Activated CD8-positive, alpha-beta T cell treated with anti-CD3 and anti-CD28 coated beads, Interleukin-2, amount 10 ng/mL, durations not matched to agents 7 days and 5 days (primary cell): Measurements from ENCODE around the gene B4GALT1. TPM values are rescaled to one million over a fixed set of nuclear protein-coding genes. Genes with fewer than 3 reads are reported as not detected.

Experiments used
- ATAC-seq: fragments of 150-1000 bp; cut with Tn5 transposase; one replicate; pipeline ENCODE4 v1.10.0; 2021; ENCODE audit warnings: moderate library complexity
- CTCF ChIA-PET: fragments of 350-600 bp; sonication (Branson Sonifier 250); formaldehyde crosslinking; loops from one replicate; lab custom pipeline; 2021; ENCODE audit warnings: antibody characterized with exemption; lab: Charles Lee
- POLR2A ChIA-PET: fragments of 350-600 bp; sonication (Branson Sonifier 250); formaldehyde crosslinking; loops from one replicate; lab custom pipeline; 2021; ENCODE audit warnings: antibody characterized with exemption; lab: Charles Lee
- DNase-seq: peaks from one replicate; pipeline ENCODE4 v3.0.0-alpha.2; 2020
- H3K27ac Mint-ChIP-seq: one replicate; pipeline ENCODE4 v1.8.0; 2021; ENCODE audit warnings: mild to moderate bottlenecking, mixed read lengths
- H3K27me3 Mint-ChIP-seq: one replicate; pipeline ENCODE4 v1.8.0; 2021; ENCODE audit warnings: low read depth, mixed read lengths
- H3K36me3 Mint-ChIP-seq: one replicate; pipeline ENCODE4 v1.8.0; 2021; ENCODE audit warnings: low read depth, mixed read lengths
- H3K4me1 Mint-ChIP-seq: one replicate; pipeline ENCODE4 v1.8.0; 2021; ENCODE audit warnings: low read depth, mixed read lengths
- H3K4me3 Mint-ChIP-seq: one replicate; pipeline ENCODE4 v1.8.0; 2021; ENCODE audit warnings: mild to moderate bottlenecking, mixed read lengths
- H3K9me3 Mint-ChIP-seq: one replicate; pipeline ENCODE4 v1.8.0; 2022; ENCODE audit warnings: mixed read lengths; ENCODE audit not compliant: insufficient read depth
- total RNA-seq, 2 experiments: library from RNA; stranded (reverse); gene quantifications; one replicate each; pipeline ENCODE4 v1.2.3, GENCODE V29; 2021

B4GALT1 gene
- total RNA-seq, 2 experiments from 2014 or later, result 27.8 to 28.5 TPM

DNA sequence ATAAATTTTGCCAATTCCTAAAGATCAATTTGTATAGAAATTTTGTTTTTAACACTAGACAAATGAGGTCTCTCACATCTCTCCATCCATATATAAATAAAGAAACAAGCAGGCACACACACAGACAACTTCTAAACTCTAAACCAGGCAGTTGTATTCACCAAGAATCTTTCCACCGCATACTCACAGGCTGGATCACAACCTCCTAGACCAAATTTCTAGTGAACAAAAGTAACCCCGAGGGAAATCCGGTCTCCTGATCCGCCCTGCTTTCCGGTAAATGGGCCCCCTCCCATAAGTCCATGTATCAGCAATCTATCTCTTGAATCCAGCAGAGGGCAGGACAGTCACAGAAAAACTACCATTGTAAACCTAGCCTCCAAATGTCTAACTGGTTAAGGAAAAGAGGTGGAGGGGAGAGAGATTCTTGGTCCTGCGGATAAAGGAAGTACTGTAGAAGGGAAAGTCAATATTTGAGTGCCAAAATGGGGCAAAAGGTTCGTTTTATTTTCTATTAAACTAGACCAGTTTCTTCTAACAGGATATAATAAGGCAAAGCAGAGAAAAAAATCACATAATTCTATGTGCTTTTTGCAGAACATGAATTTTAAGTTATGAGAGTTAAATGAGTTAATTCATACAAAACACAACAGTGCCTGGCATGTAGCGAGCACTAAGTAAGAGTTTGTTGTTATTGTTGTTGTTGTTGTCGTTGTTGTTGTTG lies 85.8 kb downstream of the B4GALT1 start:
- H3K27me3 Mint-ChIP-seq, result no peaks in the 10 kb centered on the region
- no peaks in the 10 kb centered on the region for H3K9me3 Mint-ChIP-seq
- peaks cover 10% of the 10 kb centered on the region for H3K4me1 Mint-ChIP-seq
- peak; percentile 54 for ATAC-seq
- CTCF ChIA-PET, result interaction anchor here (0.9 to 3.1 kb wide), 6 partner anchors 86 to 171 kb away, joined by 4 to 39 read pairs (median 20); partner anchors contain the start of gene B4GALT1
- no peaks in the 10 kb centered on the region for H3K36me3 Mint-ChIP-seq
- no peak overlapping the region for H3K27ac Mint-ChIP-seq
- POLR2A ChIA-PET, result interaction anchor here (0.6 to 1.0 kb wide), 4 partner anchors 85 to 648 kb away, joined by 3 read pairs; partner anchors contain the start of gene B4GALT1
- peak; percentile 84 for DNase-seq
- H3K4me3 Mint-ChIP-seq, result no peak overlapping the region

GRCh38 chr9:33080534-33080933 lies 86.6 kb downstream of the B4GALT1 start:
- DNase-seq (no peak), ATAC-seq (no peak)
- H3K27ac Mint-ChIP-seq, result no peak overlapping the region

DNA sequence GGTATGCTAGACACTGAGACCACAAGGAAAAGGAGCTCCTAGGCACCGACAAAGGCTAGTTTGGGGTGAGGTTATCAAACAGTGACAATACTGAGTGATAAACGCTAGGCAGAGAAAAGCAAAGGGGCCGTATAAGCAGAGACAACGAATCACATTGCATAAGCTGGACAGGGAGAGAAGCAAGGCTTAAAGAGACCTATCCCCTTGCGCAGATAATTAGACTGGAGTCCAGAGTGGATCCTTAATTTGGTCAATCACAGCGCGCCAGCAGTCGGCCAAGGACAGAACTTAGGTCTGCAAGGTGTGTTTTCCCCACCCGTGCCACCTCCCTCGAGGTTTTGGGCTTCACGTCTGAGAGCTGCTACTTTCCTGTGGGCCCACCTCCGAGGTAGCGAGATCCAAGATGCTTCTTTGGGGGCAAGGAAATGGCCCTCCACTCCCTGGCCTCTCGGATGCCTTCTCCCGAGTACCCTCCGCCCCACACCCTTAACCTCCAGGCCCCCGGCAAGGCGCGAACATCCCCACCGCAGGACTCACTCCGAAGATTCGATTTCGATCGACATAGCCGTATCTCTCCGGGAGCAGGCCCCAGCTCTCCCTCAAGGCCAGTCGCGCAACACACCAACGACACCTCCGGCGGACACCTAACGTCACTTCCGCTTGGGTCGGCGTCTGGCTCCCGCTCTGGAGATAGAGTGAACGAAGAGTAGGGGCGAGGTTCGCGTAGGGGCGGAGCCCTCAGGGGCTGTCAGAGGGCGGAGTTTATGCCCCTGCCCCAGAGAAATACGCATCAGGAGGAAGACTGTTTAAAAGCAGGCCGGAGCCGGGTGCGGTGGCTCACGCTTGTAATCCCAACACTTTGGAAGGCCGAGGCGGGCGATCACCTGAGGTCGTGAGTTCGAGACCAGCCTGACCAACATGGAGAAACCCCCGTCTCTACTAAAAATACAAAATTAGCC lies 90.8 kb downstream of the B4GALT1 start, which contains the start of gene SMU1:
Gene SMU1, minus strand, starts transcription at position 629 of the 959 bp plus-strand sequence. Its CDS starts 66 bp downstream, at position 563.
- Mint-ChIP-seq H3K9me3 (no peaks in the 10 kb centered on the region), H3K27ac (peak within 1 kb of the TSS; percentile 100), H3K36me3 (peaks cover 21% of the 10 kb centered on the region), H3K27me3 (no peaks in the 10 kb centered on the region), H3K4me3 (peak within 1 kb of the TSS; percentile 98), H3K4me1 (peaks cover 30% of the 10 kb centered on the region)
- POLR2A ChIA-PET, result interaction anchor here (0.6 to 2.9 kb wide), 24 partner anchors 9 to 214 kb away, joined by 3 to 31 read pairs (median 4); partner anchors contain the start of genes APTX, B4GALT1, DNAJA1 and NFX1
- DNase-seq, result peak; percentile 98
- CTCF ChIA-PET, result interaction anchor here (0.8 to 2.1 kb wide), 8 partner anchors 9 to 697 kb away, joined by 3 to 12 read pairs (median 4); no protein-coding TSS in a partner anchor
- ATAC-seq, result peak; percentile 98

More at GRCh38 chr9:33080534-33080933, 86.6 kb downstream of the B4GALT1 start:
- Mint-ChIP-seq H3K27me3 (no peaks in the 10 kb centered on the region), H3K4me1 (peaks cover 12% of the 10 kb centered on the region), H3K9me3 (no peaks in the 10 kb centered on the region), H3K4me3 (no peak overlapping the region), H3K36me3 (no peaks in the 10 kb centered on the region)
- ChIA-PET CTCF (interaction anchor here (0.9 to 3.1 kb wide), 5 partner anchors 87 to 172 kb away, joined by 4 to 37 read pairs (median 4); partner anchors contain the start of gene B4GALT1), POLR2A (interaction anchor here (0.6 to 1.0 kb wide), 3 partner anchors 87 to 648 kb away, joined by 3 read pairs; partner anchors contain the start of gene B4GALT1)

DNA sequence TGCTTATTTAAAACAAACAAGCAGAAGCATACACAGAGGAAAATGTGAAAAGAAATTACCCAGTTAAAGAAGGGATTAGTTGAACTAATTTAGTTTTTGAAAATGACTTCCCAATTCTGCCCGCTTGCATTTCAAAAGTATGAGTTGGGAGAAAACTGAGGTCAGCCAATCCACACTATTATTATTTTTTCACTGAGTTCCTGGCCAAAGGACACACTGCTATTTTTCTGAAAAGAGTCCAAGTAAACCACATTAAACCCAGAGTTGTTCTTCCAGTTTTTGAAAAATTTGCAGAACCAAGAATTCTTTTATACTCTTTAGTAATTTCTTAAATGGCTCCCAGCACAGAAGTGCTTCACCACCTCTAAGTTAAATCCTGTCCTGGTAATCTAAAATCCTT lies 98.1 kb downstream of the B4GALT1 start:
- ChIA-PET POLR2A (interaction anchor here (1.9 kb wide), 1 partner anchor 44 kb away, joined by 10 read pairs; the partner anchor contains the start of gene DNAJA1), CTCF (no interaction called here)
- peaks cover 62% of the 10 kb centered on the region for H3K36me3 Mint-ChIP-seq
- ATAC-seq (no peak), DNase-seq (no peak)
- no peak overlapping the region for H3K27ac Mint-ChIP-seq
- H3K9me3 Mint-ChIP-seq, result no peaks in the 10 kb centered on the region
- H3K4me3 Mint-ChIP-seq, result no peak overlapping the region
- peaks cover 27% of the 10 kb centered on the region for H3K4me1 Mint-ChIP-seq
- H3K27me3 Mint-ChIP-seq, result no peaks in the 10 kb centered on the region

DNA sequence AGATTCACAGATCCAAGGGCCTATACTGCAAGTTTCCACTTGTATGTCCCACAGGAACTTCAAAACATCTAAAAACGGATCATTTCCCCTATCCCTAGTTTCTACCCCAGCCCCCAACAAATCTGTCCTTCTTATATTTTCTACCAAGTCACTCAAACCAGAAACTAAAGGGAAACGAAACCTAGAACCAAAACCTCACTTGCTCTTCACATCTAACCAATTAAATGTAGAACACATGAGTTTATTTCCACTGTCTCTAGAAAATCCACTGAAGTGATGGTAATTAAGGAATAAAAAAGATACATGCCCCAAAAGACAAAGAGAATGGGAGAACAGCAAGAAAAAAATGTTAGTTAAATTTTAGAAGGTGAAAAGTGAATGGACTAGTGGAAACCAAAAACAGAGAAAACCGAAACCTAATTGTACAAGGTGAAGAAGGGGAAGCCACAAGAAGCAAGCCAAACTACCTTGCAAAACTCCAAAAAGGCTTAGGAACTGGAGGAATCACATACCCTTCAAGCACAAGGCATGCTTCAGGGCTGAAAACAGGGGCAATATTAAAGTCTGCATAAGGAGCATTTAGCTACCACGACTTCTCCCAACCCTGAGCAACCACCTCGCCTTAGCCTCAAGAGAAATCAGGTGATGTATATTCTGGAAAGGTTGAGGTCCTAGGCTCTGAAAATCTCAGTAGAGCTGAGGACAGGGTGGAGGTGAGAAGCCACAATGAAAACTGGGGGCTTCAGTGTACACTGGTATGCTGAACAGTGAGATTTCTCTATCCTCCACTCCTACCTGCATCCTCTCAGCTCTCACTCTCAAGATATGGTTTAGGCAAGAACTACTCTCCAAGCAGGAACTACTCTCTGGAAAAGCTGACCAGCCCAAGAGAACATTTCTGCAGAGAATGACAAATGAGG lies 101.7 kb downstream of the B4GALT1 start:
- POLR2A ChIA-PET, result interaction anchor here (0.7 to 1.1 kb wide), 4 partner anchors 40 to 225 kb away, joined by 3 to 5 read pairs (median 3); partner anchors contain the start of genes DNAJA1 and NFX1
- Mint-ChIP-seq H3K27me3 (no peaks in the 10 kb centered on the region), H3K27ac (peak overlapping the region; percentile 64), H3K9me3 (no peaks in the 10 kb centered on the region), H3K4me3 (no peak overlapping the region), H3K4me1 (peaks cover 14% of the 10 kb centered on the region), H3K36me3 (peaks cover 59% of the 10 kb centered on the region)
- ATAC-seq (peak; percentile 41), DNase-seq (no peak)
- CTCF ChIA-PET, result no interaction called here

Other genes starting within 250 kb of the B4GALT1 start
- gene APTX, start 165.7 kb downstream of the B4GALT1 start, total RNA-seq, result 10 to 100 TPM; 33.1 to 35.9 TPM
- gene DNAJA1, start 142.1 kb downstream of the B4GALT1 start, total RNA-seq, result 100 to 1,000 TPM; 158 to 159 TPM
- gene SMU1, start 90.7 kb downstream of the B4GALT1 start, total RNA-seq, result 10 to 100 TPM; 21.7 to 22.6 TPM
- gene SPINK4, start 72.8 kb upstream of the B4GALT1 start, total RNA-seq, result not detected
- 10 to 100 TPM; 95.5 to 96.3 TPM for gene BAG1, start 97.4 kb upstream of the B4GALT1 start, total RNA-seq
- gene CHMP5, start 97.7 kb upstream of the B4GALT1 start, total RNA-seq, result 10 to 100 TPM; 83.0 to 85.5 TPM
- 10 to 100 TPM; 38.8 to 39.8 TPM for gene NFX1, start 123.2 kb upstream of the B4GALT1 start, total RNA-seq
- gene AQP7, start 235.2 kb upstream of the B4GALT1 start, total RNA-seq, result not detected